Calu3 (cell line): ENCODE data around the gene VAV1. TPM values are rescaled to one million over a fixed set of nuclear protein-coding genes. Genes with fewer than 3 reads are reported as not detected.

Experiments used
- BruUV-seq: library from RNA; stranded (reverse); fragments of 400-500 nt; replicated peaks from 2 replicates; lab custom pipeline; 2021; lab: Mats Ljungman, UMichigan
- CTCF ChIA-PET: fragments of 300-600 bp; sonication (Branson Sonifier 250); formaldehyde crosslinking; loops from one replicate; lab custom pipeline; 2022; ENCODE audit warnings: antibody characterized with exemption; lab: Charles Lee
- DNase-seq: peaks from one replicate; pipeline ENCODE4 v3.0.0; 2022
- H3K27ac Mint-ChIP-seq: one replicate; pipeline ENCODE4 v1.8.0; 2022; ENCODE audit warnings: mixed read lengths; ENCODE audit not compliant: unreplicated experiment
- H3K27me3 Mint-ChIP-seq: one replicate; pipeline ENCODE4 v1.8.0; 2022; ENCODE audit warnings: mixed read lengths; ENCODE audit not compliant: unreplicated experiment
- H3K36me3 Mint-ChIP-seq: one replicate; pipeline ENCODE4 v1.8.0; 2022; ENCODE audit warnings: mild to moderate bottlenecking, moderate library complexity, mixed read lengths; ENCODE audit not compliant: insufficient read depth, unreplicated experiment
- H3K4me1 Mint-ChIP-seq: one replicate; pipeline ENCODE4 v1.8.0; 2022; ENCODE audit warnings: mild to moderate bottlenecking, low read depth, mixed read lengths; ENCODE audit not compliant: unreplicated experiment
- H3K4me3 Mint-ChIP-seq: one replicate; pipeline ENCODE4 v1.8.0; 2022; ENCODE audit warnings: mild to moderate bottlenecking, low read depth, moderate library complexity, mixed read lengths; ENCODE audit not compliant: unreplicated experiment
- H3K9me3 Mint-ChIP-seq: one replicate; pipeline ENCODE4 v1.8.0; 2022; ENCODE audit warnings: low read depth, mixed read lengths; ENCODE audit not compliant: unreplicated experiment
- intact Hi-C: fragments of 100-400 bp; cut with micrococcal nuclease; formaldehyde crosslinking; loops from one replicate; pipeline ENCODE4 v1.10.0; 2022; ENCODE audit not compliant: unreplicated experiment
- total RNA-seq: library from RNA; stranded (reverse); gene quantifications from 2 replicates; pipeline ENCODE4 v1.2.3, GENCODE V29; 2022
- TF ChIP-seq, protein P1 (sequence below): fragments of 200-600 bp; IDR thresholded peaks from one replicate; pipeline ENCODE4 v1.8.0; 2022; ENCODE audit warnings: antibody characterized with exemption; ENCODE audit not compliant: unreplicated experiment

The VAV1 gene
- total RNA-seq, 1 experiment from 2014 or later, result 0.28 TPM

GRCh38 chr19:6854758-6855157 is 82.2 kb downstream of the VAV1 start:
- peaks cover 29% of the 10 kb centered on the region for H3K27me3 Mint-ChIP-seq
- intact Hi-C loops, result no loop called here
- no peaks in the 10 kb centered on the region for H3K36me3 Mint-ChIP-seq
- peaks cover 12% of the 10 kb centered on the region for H3K4me1 Mint-ChIP-seq
- CTCF ChIA-PET, result no interaction called here
- DNase-seq, result no peak
- no TSS peak for BruUV-seq
- TF ChIP-seq, protein P1, sequence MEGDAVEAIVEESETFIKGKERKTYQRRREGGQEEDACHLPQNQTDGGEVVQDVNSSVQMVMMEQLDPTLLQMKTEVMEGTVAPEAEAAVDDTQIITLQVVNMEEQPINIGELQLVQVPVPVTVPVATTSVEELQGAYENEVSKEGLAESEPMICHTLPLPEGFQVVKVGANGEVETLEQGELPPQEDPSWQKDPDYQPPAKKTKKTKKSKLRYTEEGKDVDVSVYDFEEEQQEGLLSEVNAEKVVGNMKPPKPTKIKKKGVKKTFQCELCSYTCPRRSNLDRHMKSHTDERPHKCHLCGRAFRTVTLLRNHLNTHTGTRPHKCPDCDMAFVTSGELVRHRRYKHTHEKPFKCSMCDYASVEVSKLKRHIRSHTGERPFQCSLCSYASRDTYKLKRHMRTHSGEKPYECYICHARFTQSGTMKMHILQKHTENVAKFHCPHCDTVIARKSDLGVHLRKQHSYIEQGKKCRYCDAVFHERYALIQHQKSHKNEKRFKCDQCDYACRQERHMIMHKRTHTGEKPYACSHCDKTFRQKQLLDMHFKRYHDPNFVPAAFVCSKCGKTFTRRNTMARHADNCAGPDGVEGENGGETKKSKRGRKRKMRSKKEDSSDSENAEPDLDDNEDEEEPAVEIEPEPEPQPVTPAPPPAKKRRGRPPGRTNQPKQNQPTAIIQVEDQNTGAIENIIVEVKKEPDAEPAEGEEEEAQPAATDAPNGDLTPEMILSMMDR, result no peak
- no peak overlapping the region for H3K27ac Mint-ChIP-seq
- H3K4me3 Mint-ChIP-seq, result no peak overlapping the region
- H3K9me3 Mint-ChIP-seq, result no peaks in the 10 kb centered on the region

DNA sequence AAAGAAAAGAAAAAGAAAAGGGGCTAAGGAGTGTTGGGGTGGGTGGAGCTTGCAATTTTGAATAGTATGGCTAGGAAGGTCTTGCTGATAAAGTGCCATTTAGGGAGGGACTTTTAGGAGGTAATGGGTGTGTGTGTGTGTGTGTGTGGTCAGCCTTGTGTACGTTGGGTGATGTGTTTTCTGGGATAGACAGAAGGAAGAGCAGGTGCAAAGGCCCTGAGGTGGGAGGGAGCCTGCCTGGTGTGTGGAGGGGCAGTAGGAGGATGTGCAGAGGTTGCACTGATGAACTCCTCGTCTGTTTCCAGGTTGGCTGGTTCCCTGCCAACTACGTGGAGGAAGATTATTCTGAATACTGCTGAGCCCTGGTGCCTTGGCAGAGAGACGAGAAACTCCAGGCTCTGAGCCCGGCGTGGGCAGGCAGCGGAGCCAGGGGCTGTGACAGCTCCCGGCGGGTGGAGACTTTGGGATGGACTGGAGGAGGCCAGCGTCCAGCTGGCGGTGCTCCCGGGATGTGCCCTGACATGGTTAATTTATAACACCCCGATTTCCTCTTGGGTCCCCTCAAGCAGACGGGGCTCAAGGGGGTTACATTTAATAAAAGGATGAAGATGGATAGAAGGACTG is 84.4 kb downstream of the VAV1 start:
- peaks cover 12% of the 10 kb centered on the region for H3K4me1 Mint-ChIP-seq
- no TSS peak for BruUV-seq
- TF ChIP-seq, protein P1, result no peak
- H3K9me3 Mint-ChIP-seq, result no peaks in the 10 kb centered on the region
- peaks cover 29% of the 10 kb centered on the region for H3K27me3 Mint-ChIP-seq
- CTCF ChIA-PET, result interaction anchor here (0.6 to 0.8 kb wide), 2 partner anchors 107 to 383 kb away, joined by 3 to 5 read pairs; no protein-coding TSS in a partner anchor
- no peaks in the 10 kb centered on the region for H3K36me3 Mint-ChIP-seq
- no peak overlapping the region for H3K27ac Mint-ChIP-seq
- no peak overlapping the region for H3K4me3 Mint-ChIP-seq
- intact Hi-C loops, result no loop called here
- no peak for DNase-seq

GRCh38 chr19:6861683-6862286 is 89.3 kb downstream of the VAV1 start:
- CTCF ChIA-PET, result interaction anchor here (0.8 to 3.7 kb wide), 2 partner anchors 94 to 124 kb away, joined by 3 to 46 read pairs; partner anchors contain the start of gene GPR108
- intact Hi-C loops, result loop anchor here (2.0 kb wide), 2 partner anchors 61 to 229 kb away; no protein-coding TSS in a partner anchor
- Mint-ChIP-seq H3K4me1 (peaks cover 12% of the 10 kb centered on the region), H3K27ac (no peak overlapping the region), H3K36me3 (peaks cover 13% of the 10 kb centered on the region), H3K9me3 (no peaks in the 10 kb centered on the region), H3K4me3 (no peak overlapping the region), H3K27me3 (peaks cover 16% of the 10 kb centered on the region)
- DNase-seq, result no peak
- BruUV-seq, result no TSS peak
- TF ChIP-seq, protein P1, result no peak

- DNase-seq, result peak; percentile 85
- TF ChIP-seq, protein P1, result peak; percentile 75
- H3K4me3 Mint-ChIP-seq, result peak overlapping the region; percentile 5
- intact Hi-C loops, result loop anchor here (1.0 to 2.0 kb wide), 4 partner anchors 62 to 230 kb away; partner anchors contain the start of gene SH2D3A
- H3K4me1 Mint-ChIP-seq, result peaks cover 8% of the 10 kb centered on the region
- H3K36me3 Mint-ChIP-seq, result peaks cover 13% of the 10 kb centered on the region
- H3K27me3 Mint-ChIP-seq, result peaks cover 11% of the 10 kb centered on the region
- H3K27ac Mint-ChIP-seq, result no peak overlapping the region
- CTCF ChIA-PET, result interaction anchor here (0.6 to 3.7 kb wide), 6 partner anchors 19 to 210 kb away, joined by 3 to 46 read pairs (median 4); partner anchors contain the start of gene GPR108
- H3K9me3 Mint-ChIP-seq, result no peaks in the 10 kb centered on the region
- no TSS peak for BruUV-seq
Observed at GRCh38 chr19:6862673-6863078, 90.2 kb downstream of the VAV1 start.
